Measurements from ENCODE around the gene NEURL1.
"Not testable (repeated sequence)": the region's sequence is repeated elsewhere in the genome, so short reads cannot be mapped to it uniquely, and the experiment has no call there.

Gene NEURL1

DNA sequence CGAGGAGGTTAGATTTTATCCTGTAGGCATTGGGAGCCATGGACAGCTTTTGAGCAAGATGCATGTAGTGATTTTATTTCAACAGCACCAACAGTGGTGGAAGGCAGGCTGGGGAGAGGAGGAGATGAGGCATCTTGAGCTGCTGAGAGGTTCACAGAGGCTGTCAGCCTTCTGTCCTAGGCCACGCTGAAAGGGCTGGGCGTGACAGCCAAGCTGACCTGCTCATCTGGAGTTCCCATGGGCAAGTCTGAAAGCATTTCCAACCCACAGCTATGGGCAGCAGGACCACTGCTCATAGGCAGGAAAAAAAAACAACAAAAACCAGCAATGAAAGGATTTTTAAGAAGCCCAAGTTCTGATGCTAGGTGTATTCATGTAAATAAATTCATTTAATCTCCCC is 7.7 kb downstream of the NEURL1 start:
- TF ChIP-seq, protein P1, sequence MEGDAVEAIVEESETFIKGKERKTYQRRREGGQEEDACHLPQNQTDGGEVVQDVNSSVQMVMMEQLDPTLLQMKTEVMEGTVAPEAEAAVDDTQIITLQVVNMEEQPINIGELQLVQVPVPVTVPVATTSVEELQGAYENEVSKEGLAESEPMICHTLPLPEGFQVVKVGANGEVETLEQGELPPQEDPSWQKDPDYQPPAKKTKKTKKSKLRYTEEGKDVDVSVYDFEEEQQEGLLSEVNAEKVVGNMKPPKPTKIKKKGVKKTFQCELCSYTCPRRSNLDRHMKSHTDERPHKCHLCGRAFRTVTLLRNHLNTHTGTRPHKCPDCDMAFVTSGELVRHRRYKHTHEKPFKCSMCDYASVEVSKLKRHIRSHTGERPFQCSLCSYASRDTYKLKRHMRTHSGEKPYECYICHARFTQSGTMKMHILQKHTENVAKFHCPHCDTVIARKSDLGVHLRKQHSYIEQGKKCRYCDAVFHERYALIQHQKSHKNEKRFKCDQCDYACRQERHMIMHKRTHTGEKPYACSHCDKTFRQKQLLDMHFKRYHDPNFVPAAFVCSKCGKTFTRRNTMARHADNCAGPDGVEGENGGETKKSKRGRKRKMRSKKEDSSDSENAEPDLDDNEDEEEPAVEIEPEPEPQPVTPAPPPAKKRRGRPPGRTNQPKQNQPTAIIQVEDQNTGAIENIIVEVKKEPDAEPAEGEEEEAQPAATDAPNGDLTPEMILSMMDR (IDR thresholded peaks at IDR 0.05), result no peak

DNA sequence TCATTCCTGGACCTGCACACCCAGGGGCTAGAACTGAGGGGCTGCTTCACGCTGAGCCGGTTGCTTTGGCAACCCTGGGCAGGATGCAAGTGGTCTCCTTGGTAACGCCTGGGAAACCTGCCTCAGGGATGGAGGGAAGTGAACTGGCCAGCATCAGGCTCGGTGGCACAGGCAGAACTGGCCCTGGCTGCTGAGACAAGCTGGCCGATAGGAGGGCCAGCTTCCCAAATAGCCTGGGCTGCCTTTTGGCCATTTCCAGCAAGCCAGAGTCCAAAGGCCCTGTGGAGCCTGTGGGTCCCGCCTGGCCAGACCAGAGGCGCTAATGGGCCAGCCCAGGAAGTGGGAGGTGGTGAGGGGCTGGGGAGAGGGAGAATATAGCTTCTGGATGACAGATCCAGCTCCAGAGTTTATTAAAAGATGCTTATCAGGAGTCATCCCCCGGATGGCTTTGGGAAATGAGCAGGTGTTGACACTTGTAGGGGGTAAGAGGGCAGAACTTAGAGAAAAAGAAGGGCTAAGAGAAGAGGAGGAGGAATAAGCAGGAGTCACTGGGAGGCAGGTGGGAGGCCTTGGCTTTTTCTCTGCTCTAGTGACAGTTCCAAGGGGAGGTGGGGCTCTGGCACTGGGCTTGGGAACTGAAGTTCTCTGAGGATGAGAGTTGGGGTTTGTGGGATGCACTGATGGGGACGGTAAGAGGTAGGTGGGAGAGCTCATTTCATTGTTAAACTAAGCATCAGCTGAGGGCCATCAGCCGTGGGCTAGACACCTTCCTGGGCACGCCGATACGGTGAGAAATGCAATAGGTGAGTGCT is 9.6 kb downstream of the NEURL1 start:
- H2AFZ ChIP-seq, result no peak overlapping the region
- no peaks in the 10 kb centered on the region for H3K36me3 ChIP-seq (ENCODE audit: control insufficient read depth, insufficient read depth, low read length)
- no peaks in the 10 kb centered on the region for H3K4me1 ChIP-seq
- H3K9ac ChIP-seq, result no peak overlapping the region
- TF ChIP-seq, protein P1 (IDR thresholded peaks at IDR 0.05), result no peak
- H3K79me2 ChIP-seq, result peaks cover 3% of the 10 kb centered on the region
- no peaks in the 10 kb centered on the region for H3K9me3 ChIP-seq (ENCODE audit: control insufficient read depth, low read length)
- no peak overlapping the region for H3K4me2 ChIP-seq (ENCODE audit: low read length)
- no peak overlapping the region for H3K27ac ChIP-seq
- no peaks in the 10 kb centered on the region for H3K27me3 ChIP-seq (ENCODE audit: control insufficient read depth, insufficient read depth, low read length)
- H3K4me3 ChIP-seq (ENCODE audit: low read depth, low read length), result no peak overlapping the region

More for the DNA sequence above, 7.7 kb downstream of the NEURL1 start:
- H3K4me1 ChIP-seq, result no peaks in the 10 kb centered on the region
- no peak overlapping the region for H3K27ac ChIP-seq
- H3K4me3 ChIP-seq (ENCODE audit: low read depth, low read length), result no peak overlapping the region
- H3K27me3 ChIP-seq (ENCODE audit: control insufficient read depth, insufficient read depth, low read length), result no peaks in the 10 kb centered on the region
- no peaks in the 10 kb centered on the region for H3K36me3 ChIP-seq (ENCODE audit: control insufficient read depth, insufficient read depth, low read length)
- H2AFZ ChIP-seq, result no peak overlapping the region
- H3K79me2 ChIP-seq, result no peaks in the 10 kb centered on the region
- H3K4me2 ChIP-seq (ENCODE audit: low read length), result no peak overlapping the region
- H3K9ac ChIP-seq, result no peak overlapping the region
- no peaks in the 10 kb centered on the region for H3K9me3 ChIP-seq (ENCODE audit: control insufficient read depth, low read length)

DNA sequence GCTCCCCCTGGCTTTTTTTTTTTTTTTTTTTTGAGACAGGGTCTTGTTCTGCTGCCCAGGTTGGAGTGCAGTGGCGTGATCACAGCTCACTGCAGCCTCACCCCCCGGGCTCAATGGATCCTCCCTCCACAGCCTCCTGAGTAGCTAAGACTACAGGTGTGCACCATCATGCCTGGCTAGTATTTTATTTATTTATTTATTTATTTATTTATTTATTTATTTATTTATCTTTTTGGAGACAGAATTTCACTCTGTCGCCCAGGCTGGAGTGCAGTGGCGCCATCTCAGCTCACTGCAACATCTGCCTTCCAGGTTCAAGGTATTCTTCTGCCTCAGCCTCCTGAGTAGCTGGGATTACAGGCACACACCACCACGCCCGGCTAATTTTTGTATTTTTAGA is 10.3 kb downstream of the NEURL1 start:
- not testable (repeated sequence) for H3K4me2 ChIP-seq (ENCODE audit: low read length); H3K36me3 ChIP-seq (ENCODE audit: control insufficient read depth, insufficient read depth, low read length); H3K79me2 ChIP-seq; H3K27me3 ChIP-seq (ENCODE audit: control insufficient read depth, insufficient read depth, low read length); H3K4me3 ChIP-seq (ENCODE audit: low read depth, low read length); H3K9me3 ChIP-seq (ENCODE audit: control insufficient read depth, low read length); H3K27ac ChIP-seq; H3K9ac ChIP-seq; H2AFZ ChIP-seq; H3K4me1 ChIP-seq

DNA sequence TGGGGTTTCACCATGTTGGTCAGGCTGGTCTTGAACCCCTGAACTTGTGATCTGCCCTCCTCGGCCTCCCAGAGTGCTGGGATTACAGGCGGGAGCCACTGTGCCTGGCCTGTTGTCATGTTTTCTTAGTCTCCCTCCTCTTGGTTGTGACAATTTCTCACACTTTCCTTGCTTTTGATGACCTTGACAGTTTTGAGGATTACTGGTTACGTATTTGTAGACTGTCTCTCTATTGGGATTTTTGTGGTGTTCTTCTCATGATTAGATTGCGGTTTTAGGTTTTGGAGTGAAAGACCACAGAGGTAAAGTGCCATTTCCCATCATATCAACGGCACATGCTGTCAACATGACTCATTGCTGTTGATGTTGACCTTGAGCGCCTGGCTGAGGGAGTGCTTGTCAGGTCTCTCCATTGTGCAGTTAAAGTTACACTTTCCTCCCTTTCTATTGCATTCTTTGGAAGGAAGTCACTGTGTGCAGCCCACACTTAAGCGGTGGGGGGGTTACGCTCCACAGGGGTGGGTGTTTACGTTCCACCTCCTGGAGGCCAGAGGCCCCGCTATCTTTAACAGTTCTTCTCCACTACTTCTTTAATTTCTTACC is 10.8 kb downstream of the NEURL1 start:
- Histone ChIP-seq H3K9me3 (ENCODE audit: control insufficient read depth, low read length) (no peaks in the 10 kb centered on the region), H3K27me3 (ENCODE audit: control insufficient read depth, insufficient read depth, low read length) (no peaks in the 10 kb centered on the region), H3K4me2 (ENCODE audit: low read length) (no peak overlapping the region), H3K9ac (no peak overlapping the region), H3K79me2 (peaks cover 3% of the 10 kb centered on the region), H2AFZ (no peak overlapping the region), H3K36me3 (ENCODE audit: control insufficient read depth, insufficient read depth, low read length) (no peaks in the 10 kb centered on the region), H3K4me3 (ENCODE audit: low read depth, low read length) (no peak overlapping the region), H3K4me1 (no peaks in the 10 kb centered on the region), H3K27ac (no peak overlapping the region)
- TF ChIP-seq, protein P1 (IDR thresholded peaks at IDR 0.05), result no peak

DNA sequence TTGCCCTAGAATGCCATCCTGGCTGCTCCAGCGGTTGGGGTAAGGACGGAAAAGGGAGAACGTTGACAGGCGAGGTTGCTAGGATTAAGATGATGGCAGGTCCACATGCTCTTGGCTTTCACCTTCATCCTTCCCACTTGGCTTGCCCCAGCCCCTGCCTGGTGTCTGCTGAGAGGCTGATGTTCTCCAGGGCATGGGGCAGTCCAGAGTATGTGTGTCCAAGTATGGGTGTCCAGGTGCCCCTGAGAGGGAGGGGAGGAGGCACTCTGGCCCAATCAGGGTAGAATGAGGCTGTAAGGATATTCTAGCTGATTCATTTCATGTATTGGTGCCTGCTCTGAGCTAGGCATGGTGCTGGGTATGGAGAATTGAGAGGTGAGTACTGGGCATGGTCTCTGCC is 12.6 kb downstream of the NEURL1 start:
- Histone ChIP-seq H3K4me3 (ENCODE audit: low read depth, low read length) (no peak overlapping the region), H3K4me1 (no peaks in the 10 kb centered on the region), H3K4me2 (ENCODE audit: low read length) (no peak overlapping the region), H3K27ac (no peak overlapping the region), H3K9ac (no peak overlapping the region), H3K79me2 (peaks cover 3% of the 10 kb centered on the region), H3K36me3 (ENCODE audit: control insufficient read depth, insufficient read depth, low read length) (no peaks in the 10 kb centered on the region), H3K27me3 (ENCODE audit: control insufficient read depth, insufficient read depth, low read length) (no peaks in the 10 kb centered on the region), H2AFZ (no peak overlapping the region), H3K9me3 (ENCODE audit: control insufficient read depth, low read length) (no peaks in the 10 kb centered on the region)
- TF ChIP-seq, protein P1 (IDR thresholded peaks at IDR 0.05), result no peak

Measured in parathyroid adenoma (tissue), 2 donors.